ENCODE results near the gene SAMD7. TPM values are rescaled to one million over a fixed set of nuclear protein-coding genes. Genes with fewer than 3 reads are reported as not detected.

The SAMD7 gene
- total RNA-seq, 1 donor from 2014 or later: not detected

DNA sequence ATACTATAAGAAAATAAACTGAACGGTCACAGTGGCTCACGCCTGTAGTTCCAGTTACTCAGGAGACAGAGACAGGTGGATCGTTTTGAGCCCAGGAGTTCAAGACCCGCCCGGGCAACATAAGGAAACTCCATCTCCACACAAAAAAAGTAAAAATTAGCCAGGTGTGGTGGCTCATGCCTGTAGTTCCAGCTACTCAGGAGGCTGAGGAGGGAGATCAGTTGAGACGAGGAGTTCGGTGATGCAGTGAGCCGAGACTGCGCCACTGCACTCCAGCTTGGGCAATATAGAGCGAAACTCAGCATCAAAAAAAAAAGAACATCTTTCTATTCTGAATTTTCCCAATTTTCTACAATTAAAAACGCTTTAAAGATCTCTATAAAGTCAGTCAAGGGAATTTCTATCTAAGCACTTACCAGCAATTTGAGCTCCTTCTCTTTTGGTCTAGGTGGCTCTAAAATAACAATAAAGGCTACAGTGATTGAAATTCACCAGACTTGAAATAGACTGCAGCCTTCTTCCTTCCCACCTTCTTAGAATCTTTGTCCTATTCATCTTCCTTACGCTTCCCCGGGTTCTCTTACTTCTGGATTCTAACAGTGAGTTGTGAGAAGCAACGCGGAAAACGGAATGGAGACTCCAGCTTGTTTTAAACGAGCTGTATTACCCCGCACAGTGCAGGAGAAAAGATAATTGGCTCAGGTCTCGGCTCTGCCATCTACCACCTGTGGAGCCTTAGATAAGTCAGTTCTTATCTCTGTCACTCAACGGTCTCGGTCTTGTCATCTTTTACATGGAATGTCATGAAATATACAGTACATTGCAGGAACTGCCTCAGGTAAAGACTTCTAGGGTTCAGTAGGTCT, 54.4 kb downstream of the SAMD7 start:
- intact Hi-C loops (cut with micrococcal nuclease): loop anchor here (1.0 to 5.0 kb wide), 9 partner anchors 67 to 817 kb away; partner anchors contain the start of genes LRRC34, LRRIQ4, PHC3 and SKIL

DNA sequence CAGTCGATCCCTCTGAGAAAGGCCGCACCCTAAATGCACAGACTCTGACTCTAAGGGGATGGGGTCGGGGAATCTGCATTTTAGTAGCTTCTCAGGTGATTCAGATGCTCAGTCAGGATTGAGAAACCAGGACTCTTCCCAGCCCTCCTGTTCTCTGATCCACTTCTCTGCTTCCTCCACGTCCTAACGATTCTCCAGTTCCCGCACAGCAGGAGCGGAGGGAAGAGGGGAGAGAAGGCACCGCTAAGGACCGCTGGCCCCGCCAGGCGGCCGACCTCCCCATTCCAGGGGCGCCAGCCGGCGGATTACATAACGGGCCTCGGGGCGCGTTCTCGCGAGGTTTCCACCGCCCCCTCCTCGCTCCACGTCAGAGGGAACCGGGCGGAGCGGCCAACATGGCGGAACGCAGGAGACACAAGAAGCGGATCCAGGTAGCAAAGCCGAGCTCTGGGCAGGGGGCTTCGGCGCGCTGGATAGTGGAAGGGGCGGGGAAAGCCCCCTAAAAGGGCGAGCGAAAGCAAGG, 55.1 kb downstream of the SAMD7 start, which contains the start of gene SEC62:
TSS of gene SEC62 (plus strand) at position 380 of the 523 bp plus-strand sequence. CDS start at position 396, 16 bp downstream.
- intact Hi-C loops (cut with micrococcal nuclease): loop anchor here (1.0 to 5.0 kb wide), 9 partner anchors 66 to 818 kb away; partner anchors contain the start of genes LRRC34, LRRIQ4, PHC3 and SKIL

DNA sequence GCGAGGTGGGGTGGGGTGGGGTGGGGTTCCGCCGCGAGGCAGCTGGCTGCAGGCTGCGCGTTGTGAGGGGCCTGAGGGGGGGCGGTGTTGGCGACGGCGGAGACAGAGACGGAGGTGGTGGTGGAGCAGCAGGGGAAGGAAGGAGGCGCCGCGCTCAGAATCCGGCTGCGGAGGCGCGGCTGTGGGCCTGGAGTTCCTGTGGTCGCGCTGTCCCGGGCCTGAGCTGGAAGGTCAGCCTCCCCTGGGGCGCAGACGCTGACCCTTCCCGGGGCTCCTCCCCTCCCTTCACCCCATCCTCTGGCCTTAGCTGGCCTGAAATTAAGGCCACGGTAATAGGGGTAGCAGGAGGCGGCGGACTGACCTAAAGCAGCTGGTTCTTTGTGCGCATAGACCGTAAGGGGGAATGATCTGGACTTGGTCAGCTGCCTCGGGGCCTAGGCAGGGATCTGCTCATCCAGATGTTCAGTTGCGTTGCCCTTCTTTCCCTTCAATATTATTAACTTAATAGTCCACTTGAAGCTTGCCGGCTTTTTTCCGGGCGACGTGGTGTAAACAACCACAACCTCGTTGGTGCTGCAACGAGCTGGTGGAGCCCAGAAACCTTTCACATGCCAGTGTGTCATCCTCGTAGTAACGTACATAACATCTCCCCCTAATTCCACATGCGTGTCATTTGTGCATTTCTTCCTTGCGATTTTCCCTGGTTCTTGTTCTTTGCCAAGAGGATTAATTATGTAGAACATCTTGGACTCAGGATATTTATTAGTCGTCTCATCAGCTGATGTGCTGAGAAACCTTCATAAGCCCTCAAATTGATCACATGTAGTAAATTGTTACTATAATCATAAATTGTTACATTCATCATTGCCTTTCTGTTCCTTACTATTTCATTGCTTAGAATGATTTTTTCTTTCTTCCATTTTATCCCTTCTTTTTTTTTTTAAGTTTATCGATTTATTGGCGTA, 55.9 kb downstream of the SAMD7 start:
- intact Hi-C loops (cut with micrococcal nuclease): loop anchor here (1.0 to 5.0 kb wide), 11 partner anchors 22 to 818 kb away; partner anchors contain the start of genes LRRC34, LRRIQ4, MYNN and PHC3

DNA sequence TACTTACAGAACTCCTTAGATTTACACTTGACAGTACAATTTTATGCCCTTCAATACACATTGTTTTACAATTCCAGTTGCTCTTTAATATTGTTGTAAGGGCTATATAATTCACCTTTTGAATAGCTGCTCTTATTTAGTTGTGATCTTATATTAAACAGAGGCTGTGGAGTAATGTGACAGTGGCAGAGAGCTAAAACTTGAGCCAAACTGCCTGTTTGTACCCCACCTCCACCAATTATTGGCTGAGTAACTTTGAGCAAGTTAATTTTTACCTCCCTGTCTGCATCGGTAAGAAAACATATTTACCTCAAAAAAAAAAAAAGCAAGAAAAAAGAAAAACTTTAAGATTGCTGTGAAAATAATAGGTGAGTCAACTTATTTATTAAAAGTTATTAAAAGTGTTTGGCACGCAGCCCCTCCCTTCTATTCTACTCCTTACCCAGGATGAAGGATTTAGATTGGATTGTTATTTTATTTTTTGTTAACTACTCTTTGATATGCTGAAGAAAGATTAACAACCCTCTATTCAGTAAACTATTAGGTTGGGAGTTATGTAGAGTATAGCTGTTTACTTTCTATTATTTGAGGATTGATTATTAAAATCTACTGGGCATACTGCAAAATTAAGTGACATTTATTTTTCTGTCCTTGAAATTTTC, 57.0 kb downstream of the SAMD7 start:
- intact Hi-C loops (cut with micrococcal nuclease): loop anchor here (5.0 kb wide), 1 partner anchor 84 kb away; no protein-coding TSS in a partner anchor

DNA sequence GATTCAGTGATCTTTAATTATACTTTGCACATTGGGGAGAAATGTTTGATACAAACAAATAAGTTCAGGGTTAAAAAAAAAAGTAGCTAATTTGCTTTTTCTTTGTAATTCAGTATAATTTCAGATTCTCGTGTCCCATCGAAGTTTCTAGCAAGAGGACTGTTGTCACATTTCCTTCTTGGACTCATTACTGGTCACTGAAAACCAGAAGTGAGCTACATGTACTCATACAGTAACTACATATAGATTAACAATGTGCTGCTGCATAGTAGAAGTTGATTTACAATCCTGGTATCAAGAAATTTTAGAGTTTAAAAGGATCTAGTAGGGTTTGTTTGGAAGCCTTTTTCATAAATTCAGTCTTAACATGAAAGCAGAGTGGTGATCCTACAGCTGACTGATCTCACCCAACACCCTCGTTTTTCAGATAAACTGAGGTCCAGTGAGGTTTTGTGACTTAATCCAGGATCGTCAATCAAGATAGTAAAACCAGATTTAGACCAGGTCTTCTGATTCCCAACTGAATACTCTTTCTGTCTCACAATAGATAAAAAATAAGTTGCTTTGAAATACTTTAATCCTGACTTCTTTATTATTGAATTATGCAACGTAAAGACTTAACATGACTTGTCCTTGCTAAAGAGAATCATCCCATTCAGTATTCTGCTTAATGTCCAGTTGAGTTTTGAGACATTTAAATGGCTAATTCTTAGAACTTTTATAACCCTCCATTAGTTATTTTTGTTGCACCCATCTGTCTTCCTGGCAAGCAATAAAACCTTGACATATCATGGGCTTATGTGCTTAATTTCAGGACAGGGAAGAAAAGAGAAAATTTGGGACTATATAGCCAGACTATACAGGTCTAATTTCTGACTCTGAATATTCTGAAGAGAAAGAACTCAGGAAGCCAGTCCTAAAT, 58.1 kb downstream of the SAMD7 start:
- intact Hi-C loops (cut with micrococcal nuclease): loop anchor here (5.0 kb wide), 1 partner anchor 83 kb away; no protein-coding TSS in a partner anchor

DNA sequence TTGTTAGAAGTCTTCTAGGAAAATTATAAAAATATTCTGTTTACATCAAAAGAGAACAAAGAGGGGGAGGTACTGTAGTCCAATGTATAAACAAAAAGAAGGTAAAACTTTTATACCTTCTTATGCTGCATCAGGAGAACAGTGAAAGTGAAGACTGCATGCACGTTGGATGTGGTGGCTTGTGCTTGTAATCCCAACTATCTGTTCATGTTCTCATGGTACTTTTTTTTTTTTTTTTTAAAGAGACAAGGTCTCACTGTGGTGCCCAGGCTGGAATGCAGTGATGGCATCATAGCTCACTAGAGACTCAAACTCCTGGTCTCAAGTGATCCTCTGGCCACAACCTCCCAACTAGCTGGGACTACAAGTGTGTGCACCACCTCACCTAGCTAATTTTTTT, 59.5 kb downstream of the SAMD7 start:
- intact Hi-C loops (cut with micrococcal nuclease): no loop called here

DNA sequence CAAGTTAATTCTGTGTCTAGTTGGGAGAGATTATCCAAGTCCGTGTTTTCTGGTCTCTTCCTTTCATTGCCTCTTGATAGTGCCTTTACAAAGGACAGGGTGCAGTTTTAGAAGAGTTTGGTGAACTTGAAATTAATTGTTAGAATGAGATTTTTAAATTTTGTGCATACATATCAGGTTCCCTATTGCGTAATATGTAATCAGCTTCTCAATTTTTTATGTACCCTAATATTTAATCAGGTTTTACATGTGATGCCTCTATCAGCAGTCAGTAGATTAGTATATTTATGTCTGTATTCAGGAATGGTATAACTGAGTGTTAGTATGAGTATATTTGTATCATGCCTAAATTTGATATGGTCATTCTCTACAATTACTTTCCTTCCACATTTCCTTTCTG, 60.1 kb downstream of the SAMD7 start:
- intact Hi-C loops (cut with micrococcal nuclease): no loop called here

DNA sequence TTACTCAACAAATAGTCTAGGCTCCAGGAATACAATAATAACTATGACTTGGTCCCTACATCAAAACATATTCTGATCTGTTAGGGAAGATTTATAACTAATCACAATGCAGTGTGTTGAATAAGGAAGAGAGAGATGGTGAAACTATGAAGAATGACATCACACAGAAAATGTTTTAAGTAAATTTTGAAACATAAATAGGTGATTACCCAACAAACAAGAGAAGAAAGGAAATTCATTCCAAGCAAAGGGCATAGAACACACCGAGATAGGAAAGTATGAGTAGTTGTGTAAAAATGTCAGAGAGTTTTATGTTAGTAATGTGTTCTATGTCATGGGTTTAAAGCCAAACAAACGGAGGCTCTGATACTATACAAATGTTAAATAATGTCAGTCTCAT, 68.7 kb downstream of the SAMD7 start:
- intact Hi-C loops (cut with micrococcal nuclease): no loop called here

DNA sequence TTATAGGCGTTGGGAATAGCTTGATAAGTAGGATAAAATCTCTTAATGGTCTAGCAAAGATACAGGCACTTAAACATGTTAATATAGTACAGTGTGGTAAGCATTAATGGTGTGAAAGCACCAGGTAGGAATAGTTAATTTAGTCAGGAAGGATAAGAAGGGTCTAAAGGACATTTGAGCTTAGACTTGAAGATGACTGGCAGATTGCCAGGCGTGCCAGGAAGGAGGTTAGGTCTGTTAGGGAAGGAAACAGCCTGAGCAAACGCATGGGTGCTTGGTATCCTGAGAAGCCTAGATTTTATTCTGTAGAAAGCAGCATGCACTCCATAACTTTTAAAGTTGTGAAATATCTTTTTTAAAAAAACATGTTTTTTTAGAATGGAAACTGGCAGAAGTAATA, 72.9 kb downstream of the SAMD7 start:
- intact Hi-C loops (cut with micrococcal nuclease): no loop called here

Other genes with a start within 250 kb of the SAMD7 start
- gene MECOM, start 247.9 kb upstream of the SAMD7 start, total RNA-seq: not detected in 2 replicates
- 2.7 and 4.1 TPM in 2 replicates for gene TERC, start 146.5 kb upstream of the SAMD7 start, total RNA-seq
- gene ACTRT3, start 142.0 kb upstream of the SAMD7 start, total RNA-seq: 0.45 and 0.61 TPM in 2 replicates
- 15.7 and 18.0 TPM in 2 replicates for gene MYNN, start 138.2 kb upstream of the SAMD7 start, total RNA-seq
- gene LRRIQ4, start 98.7 kb upstream of the SAMD7 start, total RNA-seq: 0.16 TPM in 1 of 2 replicates, not detected in the other
- 4.5 and 5.1 TPM in 2 replicates for gene LRRC34, start 98.7 kb upstream of the SAMD7 start, total RNA-seq
- not detected in 2 replicates for gene LRRC31, start 41.6 kb upstream of the SAMD7 start, total RNA-seq
- gene SEC62, start 55.2 kb downstream of the SAMD7 start, total RNA-seq: 67.4 and 68.9 TPM in 2 replicates
- 9.5 and 9.6 TPM in 2 replicates for gene GPR160, start 126.4 kb downstream of the SAMD7 start, total RNA-seq

Data from T-helper 2 cell treated with Interferon-gamma antibody and Interleukin-4, amounts not matched to agents 100 ng/mL and 5 ng/mL, for 36 hours (primary cell).